ENCODE measurements around the gene IFNL2.

DNA sequence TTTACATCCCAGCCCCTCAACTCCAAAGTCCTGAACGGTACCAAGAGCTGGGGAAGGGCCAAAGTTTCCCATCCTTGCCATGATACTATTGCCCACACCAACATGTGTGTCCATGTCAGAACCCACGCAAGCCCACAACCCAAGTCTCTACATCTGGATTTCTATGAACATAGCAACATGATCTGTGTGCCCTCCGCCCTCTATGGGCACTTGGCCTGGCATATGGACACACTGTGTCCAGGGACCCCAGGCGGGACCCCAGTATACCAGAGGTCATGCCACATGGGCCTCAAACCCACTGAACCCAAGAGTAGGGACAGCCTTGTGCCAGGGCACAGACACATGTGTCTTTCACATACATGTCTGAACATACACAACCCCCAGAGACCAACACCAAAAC lies 50.5 kb downstream of the IFNL2 start:
- TF ChIP-seq, protein P1, sequence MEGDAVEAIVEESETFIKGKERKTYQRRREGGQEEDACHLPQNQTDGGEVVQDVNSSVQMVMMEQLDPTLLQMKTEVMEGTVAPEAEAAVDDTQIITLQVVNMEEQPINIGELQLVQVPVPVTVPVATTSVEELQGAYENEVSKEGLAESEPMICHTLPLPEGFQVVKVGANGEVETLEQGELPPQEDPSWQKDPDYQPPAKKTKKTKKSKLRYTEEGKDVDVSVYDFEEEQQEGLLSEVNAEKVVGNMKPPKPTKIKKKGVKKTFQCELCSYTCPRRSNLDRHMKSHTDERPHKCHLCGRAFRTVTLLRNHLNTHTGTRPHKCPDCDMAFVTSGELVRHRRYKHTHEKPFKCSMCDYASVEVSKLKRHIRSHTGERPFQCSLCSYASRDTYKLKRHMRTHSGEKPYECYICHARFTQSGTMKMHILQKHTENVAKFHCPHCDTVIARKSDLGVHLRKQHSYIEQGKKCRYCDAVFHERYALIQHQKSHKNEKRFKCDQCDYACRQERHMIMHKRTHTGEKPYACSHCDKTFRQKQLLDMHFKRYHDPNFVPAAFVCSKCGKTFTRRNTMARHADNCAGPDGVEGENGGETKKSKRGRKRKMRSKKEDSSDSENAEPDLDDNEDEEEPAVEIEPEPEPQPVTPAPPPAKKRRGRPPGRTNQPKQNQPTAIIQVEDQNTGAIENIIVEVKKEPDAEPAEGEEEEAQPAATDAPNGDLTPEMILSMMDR (IDR thresholded peaks at IDR 0.05), result no peak
- TF ChIP-seq EP300 (IDR thresholded peaks at IDR 0.05), result no peak
